ENCODE data around the gene GPR15LG.

The GPR15LG gene

DNA sequence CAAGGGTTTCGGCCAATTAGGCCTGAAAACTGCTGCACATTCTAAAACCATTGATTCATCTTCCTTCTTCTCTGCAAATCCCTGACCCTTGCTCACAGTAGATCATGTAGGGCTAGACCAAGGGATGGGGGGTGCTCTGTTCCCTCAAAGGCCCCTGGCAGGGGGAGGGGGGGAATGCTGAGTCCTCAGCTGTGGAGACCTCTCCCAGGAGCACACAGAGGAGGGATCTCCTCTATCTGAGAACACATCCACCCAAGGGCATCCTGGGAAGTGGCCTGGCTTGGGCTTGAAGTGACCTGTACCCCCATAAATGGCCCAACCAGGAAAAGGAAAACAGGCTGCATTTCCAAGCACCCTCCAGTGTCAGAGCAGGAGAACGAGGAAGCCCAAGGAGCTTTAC lies 19.7 kb downstream of the GPR15LG start:
- ATAC-seq: no peak
- TF ChIP-seq PPARA (CRISPR knock-in tag; IDR thresholded peaks at IDR 0.05; ENCODE audit: borderline replicate concordance): no peak
- no peak for TF ChIP-seq ARNTL (CRISPR knock-in tag; IDR thresholded peaks at IDR 0.05; ENCODE audit: borderline replicate concordance, low read depth)
- TF ChIP-seq ZFP30 (CRISPR knock-in tag; IDR thresholded peaks at IDR 0.05): no peak
- no peak for TF ChIP-seq SNAI2 (CRISPR knock-in tag; IDR thresholded peaks at IDR 0.05)
- no peak for TF ChIP-seq CSDC2 (CRISPR knock-in tag; IDR thresholded peaks at IDR 0.05)
- no peak for TF ChIP-seq CSRNP3 (CRISPR knock-in tag; IDR thresholded peaks at IDR 0.05)
- no peak for TF ChIP-seq ZC3H10 (CRISPR knock-in tag; IDR thresholded peaks at IDR 0.05)
- no peak for TF ChIP-seq TOX (CRISPR knock-in tag; IDR thresholded peaks at IDR 0.05; ENCODE audit: borderline replicate concordance)
- TF ChIP-seq CREB5 (CRISPR knock-in tag; IDR thresholded peaks at IDR 0.05; ENCODE audit: low read depth): no peak
- no peak for TF ChIP-seq BACH2 (CRISPR knock-in tag; IDR thresholded peaks at IDR 0.05; ENCODE audit: borderline replicate concordance)
- no peak for TF ChIP-seq OSR1 (CRISPR knock-in tag; IDR thresholded peaks at IDR 0.05)
- TF ChIP-seq ZNF70 (CRISPR knock-in tag; IDR thresholded peaks at IDR 0.05): no peak
- TF ChIP-seq ZNF8 (CRISPR knock-in tag; IDR thresholded peaks at IDR 0.05): no peak
- TF ChIP-seq GLIS3 (CRISPR knock-in tag; IDR thresholded peaks at IDR 0.05): no peak

DNA sequence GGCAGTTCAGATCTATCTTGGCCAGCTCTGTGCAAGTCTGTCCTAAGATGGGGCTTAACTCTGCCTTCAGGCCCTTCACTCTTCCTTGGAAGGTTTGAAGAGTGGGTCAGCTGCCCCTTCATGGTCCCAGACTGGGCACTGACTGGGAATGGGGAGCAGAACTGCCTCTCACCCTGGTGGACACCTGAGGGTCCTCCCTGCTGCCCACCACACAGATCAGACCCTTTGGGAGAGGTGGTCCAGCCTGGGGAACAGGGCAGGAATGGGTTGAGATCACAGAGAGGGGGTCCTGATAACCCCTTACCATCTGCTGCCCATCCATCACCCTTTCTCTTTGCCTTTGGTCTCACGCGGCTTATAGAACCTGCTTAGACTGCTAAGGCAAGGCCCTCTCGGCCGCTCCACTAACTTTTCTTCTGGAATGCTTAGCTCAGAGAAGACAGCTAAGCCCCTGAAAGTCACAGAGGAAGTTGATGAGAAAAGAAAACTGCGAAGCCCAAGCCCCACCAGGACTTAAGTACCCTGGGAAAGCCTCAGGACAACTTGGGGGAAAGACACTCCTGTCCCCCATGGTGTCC lies 20.3 kb downstream of the GPR15LG start:
- ATAC-seq: no peak; the same call in 2 of the 3 replicates
- TF ChIP-seq SNAI2 (CRISPR knock-in tag; IDR thresholded peaks at IDR 0.05) (no peak), GLIS3 (CRISPR knock-in tag; IDR thresholded peaks at IDR 0.05) (no peak), CSDC2 (CRISPR knock-in tag; IDR thresholded peaks at IDR 0.05) (no peak), RARB (CRISPR knock-in tag; IDR thresholded peaks at IDR 0.05) (no peak), TCF4 (CRISPR knock-in tag; IDR thresholded peaks at IDR 0.05; ENCODE audit: borderline replicate concordance) (no peak), PPARA (CRISPR knock-in tag; IDR thresholded peaks at IDR 0.05; ENCODE audit: borderline replicate concordance) (no peak), CREB5 (CRISPR knock-in tag; IDR thresholded peaks at IDR 0.05; ENCODE audit: low read depth) (no peak), ZC3H10 (CRISPR knock-in tag; IDR thresholded peaks at IDR 0.05) (no peak), OSR1 (CRISPR knock-in tag; IDR thresholded peaks at IDR 0.05) (no peak), ZFP30 (CRISPR knock-in tag; IDR thresholded peaks at IDR 0.05) (no peak), ARNTL (CRISPR knock-in tag; IDR thresholded peaks at IDR 0.05; ENCODE audit: borderline replicate concordance, low read depth) (no peak), ESRRG (CRISPR knock-in tag; IDR thresholded peaks at IDR 0.05) (no peak), TSHZ2 (CRISPR knock-in tag; IDR thresholded peaks at IDR 0.05) (no peak)

DNA sequence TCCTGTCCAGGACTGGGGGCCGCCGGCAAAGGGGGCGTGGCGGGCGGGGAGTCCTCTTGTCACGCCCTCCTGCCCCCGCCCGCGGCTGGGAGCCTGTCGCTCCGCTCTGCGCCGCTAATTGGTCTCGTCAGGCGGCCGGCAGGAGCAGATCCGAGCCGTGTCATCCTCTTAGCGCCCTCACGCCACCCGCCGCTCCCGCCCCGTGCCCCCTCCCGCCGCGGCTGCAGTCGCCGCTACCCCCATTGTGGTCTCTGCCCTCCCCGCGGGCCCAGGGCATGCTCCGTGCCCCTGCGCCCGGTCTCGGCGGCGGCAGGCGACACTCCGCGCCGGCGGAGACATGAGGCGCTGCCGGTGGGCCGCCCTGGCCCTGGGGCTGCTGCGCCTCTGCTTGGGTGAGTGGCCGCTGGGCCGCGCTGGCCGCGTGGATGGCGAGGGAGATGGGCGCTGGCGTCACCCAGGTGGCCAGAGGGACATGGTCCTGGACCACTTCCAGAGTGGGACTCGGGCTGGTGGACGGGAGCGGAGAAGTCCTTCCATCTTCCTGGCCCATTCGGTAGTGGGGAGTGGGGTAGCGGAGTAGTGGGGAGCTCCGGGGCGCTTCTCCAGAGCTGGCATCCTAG lies 20.9 kb downstream of the GPR15LG start, which contains the start of gene CDHR1:
Gene CDHR1, plus strand, starts transcription at position 114 of the 620 bp plus-strand sequence. Its CDS starts 224 bp downstream, at position 338.
- ATAC-seq: peak; percentile 56
- TF ChIP-seq ARNTL (CRISPR knock-in tag; IDR thresholded peaks at IDR 0.05; ENCODE audit: borderline replicate concordance, low read depth) (no peak), BACH2 (CRISPR knock-in tag; IDR thresholded peaks at IDR 0.05; ENCODE audit: borderline replicate concordance) (no peak), ZC3H10 (CRISPR knock-in tag; IDR thresholded peaks at IDR 0.05) (no peak), RARB (CRISPR knock-in tag; IDR thresholded peaks at IDR 0.05) (no peak), TOX (CRISPR knock-in tag; IDR thresholded peaks at IDR 0.05; ENCODE audit: borderline replicate concordance) (no peak), ISL1 (CRISPR knock-in tag; IDR thresholded peaks at IDR 0.05) (no peak), ZNF8 (CRISPR knock-in tag; IDR thresholded peaks at IDR 0.05) (no peak), OSR1 (CRISPR knock-in tag; IDR thresholded peaks at IDR 0.05) (no peak), ZNF565 (CRISPR knock-in tag; conservative IDR thresholded peaks at IDR 0.05; ENCODE audit: low read depth) (no peak), TSHZ2 (CRISPR knock-in tag; IDR thresholded peaks at IDR 0.05) (no peak), PPARA (CRISPR knock-in tag; IDR thresholded peaks at IDR 0.05; ENCODE audit: borderline replicate concordance) (no peak), CSRNP3 (CRISPR knock-in tag; IDR thresholded peaks at IDR 0.05) (no peak), ZFP3 (CRISPR knock-in tag; IDR thresholded peaks at IDR 0.05) (no peak)
- TF ChIP-seq, protein P1, sequence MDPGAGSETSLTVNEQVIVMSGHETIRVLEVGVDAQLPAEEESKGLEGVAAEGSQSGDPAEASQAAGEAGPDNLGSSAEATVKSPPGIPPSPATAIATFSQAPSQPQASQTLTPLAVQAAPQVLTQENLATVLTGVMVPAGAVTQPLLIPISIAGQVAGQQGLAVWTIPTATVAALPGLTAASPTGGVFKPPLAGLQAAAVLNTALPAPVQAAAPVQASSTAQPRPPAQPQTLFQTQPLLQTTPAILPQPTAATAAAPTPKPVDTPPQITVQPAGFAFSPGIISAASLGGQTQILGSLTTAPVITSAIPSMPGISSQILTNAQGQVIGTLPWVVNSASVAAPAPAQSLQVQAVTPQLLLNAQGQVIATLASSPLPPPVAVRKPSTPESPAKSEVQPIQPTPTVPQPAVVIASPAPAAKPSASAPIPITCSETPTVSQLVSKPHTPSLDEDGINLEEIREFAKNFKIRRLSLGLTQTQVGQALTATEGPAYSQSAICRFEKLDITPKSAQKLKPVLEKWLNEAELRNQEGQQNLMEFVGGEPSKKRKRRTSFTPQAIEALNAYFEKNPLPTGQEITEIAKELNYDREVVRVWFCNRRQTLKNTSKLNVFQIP (CRISPR knock-in tag; IDR thresholded peaks at IDR 0.05; ENCODE audit: borderline replicate concordance, low read depth): no peak

All from SK-N-SH treated with all-trans-retinoic acid at 6 μM for 48 hours (cell line).